HG02642 (cell line): Measurements from ENCODE around the gene CTAGE1.
"Not testable (repeated sequence)": the region's sequence is repeated elsewhere in the genome, so short reads cannot be mapped to it uniquely, and the experiment has no call there.

Experiments used
- ATAC-seq: cut with Tn5 transposase; IDR thresholded peaks from one replicate; pipeline ENCODE4 v1.9.1; 2021; ENCODE audit warnings: mild to moderate bottlenecking; ENCODE audit not compliant: unreplicated experiment, poor library complexity

Gene CTAGE1

GRCh38 chr18:22399949-22400348 is 17.8 kb downstream of the CTAGE1 start:
- ATAC-seq: no peak

GRCh38 chr18:22398464-22398863 is 19.3 kb downstream of the CTAGE1 start:
- no peak for ATAC-seq

GRCh38 chr18:22394428-22394827 is 23.3 kb downstream of the CTAGE1 start:
- no peak for ATAC-seq

GRCh38 chr18:22393164-22393563 is 24.6 kb downstream of the CTAGE1 start:
- ATAC-seq: not testable (repeated sequence)

GRCh38 chr18:22391407-22392345 is 26.0 kb downstream of the CTAGE1 start:
- no peak for ATAC-seq

GRCh38 chr18:22387787-22388186 is 29.9 kb downstream of the CTAGE1 start:
- ATAC-seq: no peak

GRCh38 chr18:22387364-22387763 is 30.4 kb downstream of the CTAGE1 start:
- ATAC-seq: no peak

- no peak for ATAC-seq
Observed at GRCh38 chr18:22385718-22386117, 32.0 kb downstream of the CTAGE1 start.

GRCh38 chr18:22378672-22379282 is 38.9 kb downstream of the CTAGE1 start:
- ATAC-seq: no peak

GRCh38 chr18:22377769-22378168 is 39.9 kb downstream of the CTAGE1 start:
- no peak for ATAC-seq

- no peak for ATAC-seq
Observed at GRCh38 chr18:22370414-22370813, 47.3 kb downstream of the CTAGE1 start.

- no peak for ATAC-seq
Observed at GRCh38 chr18:22368021-22368420, 49.7 kb downstream of the CTAGE1 start.

GRCh38 chr18:22367303-22367702 is 50.4 kb downstream of the CTAGE1 start:
- no peak for ATAC-seq

GRCh38 chr18:22363867-22364463 is 53.8 kb downstream of the CTAGE1 start:
- ATAC-seq: no peak
